A549 (cell line): ENCODE results near the gene CLSTN1. TPM values are rescaled to one million over a fixed set of nuclear protein-coding genes. Genes with fewer than 3 reads are reported as not detected.

Experiments used
- ATAC-seq, 2 experiments: fragments of 200-7000 bp in 1 of 2; fragments of >200 bp in 1 of 2; cut with Nextera tagmentation in 1 of 2; cut with Tn5 transposase in 1 of 2; 3 replicates each; pipeline versions ENCODE4 v1.8.0 to v1.9.1; 2018 to 2020; ENCODE audit warnings: mild to moderate bottlenecking in 1 of 2, moderate library complexity in 1 of 2
- CTCF ChIA-PET: fragments of 300-600 bp; sonication (Branson Sonifier 250); formaldehyde crosslinking; extraction: SDS; loops from one replicate; lab custom pipeline; 2021; ENCODE audit warnings: antibody characterized with exemption, inconsistent platforms; lab: Yijun Ruan, JAX
- POLR2A ChIA-PET: fragments of 350-600 bp; formaldehyde crosslinking; extraction: SDS; loops from one replicate; lab custom pipeline; 2021; ENCODE audit warnings: antibody characterized with exemption, inconsistent platforms; lab: Yijun Ruan, JAX
- DNase-seq, 2 experiments: peaks; one replicate each; pipeline versions ENCODE4 v3.0.0 to v3.0.0-alpha.2; 2011 to 2016; ENCODE audit warnings: low read depth in 1 of 2, low spot score in 1 of 2
- FAIRE-seq: peaks from 2 replicates; lab custom pipeline; 2011; peaks lifted over from hg19 to GRCh38; lab: Jason Lieb, UNC
- H3K27ac ChIP-seq, 2 experiments: fragments of >200 bp; sonication (Bioruptor Twin); formaldehyde crosslinking; 3 replicates each; pipeline ENCODE4 v1.5.1; 2016 to 2017
- H3K4me1 ChIP-seq: fragments of >200 bp; sonication (Bioruptor Twin); formaldehyde crosslinking; 3 replicates; pipeline ENCODE4 v1.6.1; 2016
- H3K4me2 ChIP-seq: fragments of >200 bp; sonication (Bioruptor Twin); formaldehyde crosslinking; 3 replicates; pipeline ENCODE4 v1.6.1; 2016
- H3K4me3 ChIP-seq: fragments of >200 bp; sonication (Bioruptor Twin); formaldehyde crosslinking; 3 replicates; pipeline ENCODE4 v1.5.1; 2016
- H3K9me3 ChIP-seq: fragments of >200 bp; sonication (Bioruptor Twin); formaldehyde crosslinking; 3 replicates; pipeline ENCODE4 v1.6.1; 2016
- ATOH8 ChIP-seq: fragments of 250-450 bp; sonication (Bioruptor Pico); IDR thresholded peaks from 2 replicates; pipeline ENCODE4 v1.5.0; 2020; ENCODE audit warnings: low read depth, mild to moderate bottlenecking, moderate library complexity
- CBX2 ChIP-seq: fragments of 200-600 bp; sonication (generic); IDR thresholded peaks from 2 replicates; pipeline ENCODE4 v1.6.1; 2016; ENCODE audit warnings: low read depth, mild to moderate bottlenecking, borderline replicate concordance
- CEBPB ChIP-seq, 2 experiments: fragments of >200 bp in 1 of 2; sonication (Bioruptor Twin) in 1 of 2; formaldehyde crosslinking in 1 of 2; IDR thresholded peaks; 2 replicates each; pipeline ENCODE4 v1.6.1; 2012 to 2016
- CHD4 ChIP-seq: fragments of 200-600 bp; sonication (generic); IDR thresholded peaks from 2 replicates; pipeline ENCODE4 v1.6.1; 2016; ENCODE audit warnings: antibody characterized with exemption, mild to moderate bottlenecking, borderline replicate concordance
- FOSB ChIP-seq: fragments of 250-450 bp; sonication (Bioruptor Pico); IDR thresholded peaks from 2 replicates; pipeline ENCODE4 v1.5.0; 2020; ENCODE audit warnings: mild to moderate bottlenecking, moderate library complexity
- FOSL2 ChIP-seq, 2 experiments: fragments of 450-650 bp in 1 of 2; fragments of >200 bp in 1 of 2; sonication (Bioruptor Twin) in 1 of 2; formaldehyde crosslinking; IDR thresholded peaks; 2 replicates each; pipeline versions ENCODE4 v1.5.0 to v1.6.1; 2016 to 2020; ENCODE audit warnings: mild to moderate bottlenecking in 1 of 2, moderate library complexity in 1 of 2
- HMGXB4 ChIP-seq: fragments of 250-450 bp; sonication (Bioruptor Pico); IDR thresholded peaks from 2 replicates; pipeline ENCODE4 v1.5.0; 2021; ENCODE audit warnings: mild to moderate bottlenecking, moderate library complexity, borderline replicate concordance
- JUNB ChIP-seq: fragments of >200 bp; sonication (Bioruptor Twin); formaldehyde crosslinking; IDR thresholded peaks from 2 replicates; pipeline ENCODE4 v1.6.1; 2016
- KDM1A ChIP-seq: fragments of 200-600 bp; sonication (generic); IDR thresholded peaks from 2 replicates; pipeline ENCODE4 v1.6.1; 2016; ENCODE audit warnings: low read depth, mild to moderate bottlenecking
- KDM5A ChIP-seq: fragments of 200-600 bp; sonication (generic); IDR thresholded peaks from 2 replicates; pipeline ENCODE4 v1.6.1; 2016; ENCODE audit warnings: antibody characterized with exemption, mild to moderate bottlenecking
- MYC ChIP-seq: IDR thresholded peaks from 2 replicates; pipeline ENCODE4 v1.6.1; 2012; ENCODE audit warnings: mild to moderate bottlenecking, inconsistent platforms, low read length, improper control_type of control experiment, borderline replicate concordance
- NPAS2 ChIP-seq: fragments of 250-450 bp; sonication (Bioruptor Pico); IDR thresholded peaks from 2 replicates; pipeline ENCODE4 v1.8.0; 2022; ENCODE audit warnings: mild to moderate bottlenecking, moderate library complexity, borderline replicate concordance
- NR3C1 ChIP-seq: fragments of >200 bp; sonication (Bioruptor Twin); formaldehyde crosslinking; IDR thresholded peaks from 3 replicates; pipeline ENCODE4 v1.6.1; 2017
- POLR2AphosphoS2 ChIP-seq: conservative IDR thresholded peaks from 2 replicates; pipeline ENCODE4 v1.6.1; 2012; ENCODE audit warnings: low read length, improper control_type of control experiment, inconsistent platforms
- RAD21 ChIP-seq, 2 experiments: fragments of >200 bp in 1 of 2; sonication (Bioruptor Twin) in 1 of 2; formaldehyde crosslinking in 1 of 2; IDR thresholded peaks in 1 of 2; conservative IDR thresholded peaks in 1 of 2; 2 replicates in 1 of 2; 3 replicates in 1 of 2; pipeline ENCODE4 v1.6.1; 2012 to 2018; ENCODE audit warnings: inconsistent platforms in 1 of 2
- RNF2 ChIP-seq: fragments of 200-600 bp; sonication (generic); IDR thresholded peaks from 2 replicates; pipeline ENCODE4 v1.6.1; 2016; ENCODE audit warnings: low read depth, mild to moderate bottlenecking, antibody characterized with exemption, moderate library complexity, borderline replicate concordance
- SREBF2 ChIP-seq: fragments of 450-650 bp; IDR thresholded peaks from 2 replicates; pipeline ENCODE4 v1.6.1; 2014; ENCODE audit warnings: mild to moderate bottlenecking, moderate library complexity
- TFCP2L1 ChIP-seq: fragments of 250-450 bp; sonication (Bioruptor Pico); IDR thresholded peaks from 2 replicates; pipeline ENCODE4 v1.5.0; 2021; ENCODE audit warnings: mild to moderate bottlenecking
- ZFP36 ChIP-seq: fragments of 450-650 bp; IDR thresholded peaks from 2 replicates; pipeline ENCODE4 v1.6.1; 2014; ENCODE audit warnings: borderline replicate concordance; ENCODE audit not compliant: partially characterized antibody
- WGBS: methylation state at CpG from one replicate; pipeline ENCODE4 v1.1.6; 2017; ENCODE audit errors: missing lambda C conversion rate; 5-methylcytosine and 5-hydroxymethylcytosine counted together
- polyA plus RNA-seq, 4 experiments: library from polyadenylated mRNA; depleted of rRNA in 3 of 4; stranded (reverse); fragments of >200 nt; fragmentation: RNase III in 1 of 4; extraction: RNeasy Plus Mini Kit Qiagen cat#74134 plus additional on column Dnase treatment in 1 of 4; gene quantifications; 2 replicates in 3 of 4; 3 replicates in 1 of 4; pipeline ENCODE4 v1.2.3, GENCODE V29; 2011 to 2017
- TF ChIP-seq, protein P1 (sequence below): fragments of >200 bp; sonication (Bioruptor Twin); formaldehyde crosslinking; IDR thresholded peaks from 2 replicates; pipeline ENCODE4 v1.6.1; 2016
- TF ChIP-seq, protein P2 (sequence below): fragments of >200 bp; sonication (Bioruptor Twin); formaldehyde crosslinking; IDR thresholded peaks from 3 replicates; pipeline ENCODE4 v1.6.1; 2016

Gene CLSTN1
- polyA plus RNA-seq, 2 of the 4 experiments (the other 2 are of a cell fraction): 27.3 to 56.1 TPM

- H3K4me2 ChIP-seq: no peak overlapping the region
- ChIA-PET CTCF (interaction anchor here (1.3 kb wide), 1 partner anchor 16 kb away, joined by 3 read pairs; no protein-coding TSS in a partner anchor), POLR2A (no interaction called here)
- peak overlapping the region in 1 of 2 experiments; percentile 46; a peak in 2 of 6 replicates for H3K27ac ChIP-seq
- H3K4me1 ChIP-seq: peaks cover 22% of the 10 kb centered on the region
- H3K4me3 ChIP-seq: no peak overlapping the region
- DNase-seq (no peak), ATAC-seq (no peak), FAIRE-seq (no peak)
- H3K9me3 ChIP-seq: no peaks in the 10 kb centered on the region
- no peak for TF ChIP-seq MYC
- 91% methylated on average over 3 of the region's 3 CpGs for WGBS
Observed at GRCh38 chr1:9768983-9769382, 54.8 kb downstream of the CLSTN1 start.

GRCh38 chr1:9767964-9768668, 55.6 kb downstream of the CLSTN1 start:
- no peak overlapping the region for H3K4me3 ChIP-seq
- ATAC-seq: peak; percentile 49 to 60; a peak in 4 of 6 replicates
- ChIA-PET CTCF (interaction anchor here (1.0 to 1.2 kb wide), 2 partner anchors 24 to 100 kb away, joined by 3 read pairs; no protein-coding TSS in a partner anchor), POLR2A (no interaction called here)
- TF ChIP-seq ZFP36: peak; percentile 9
- no peak for TF ChIP-seq RAD21 (conservative IDR thresholded peaks at IDR 0.05 in 1 of 2, IDR thresholded peaks at IDR 0.05 in 1 of 2)
- peaks cover 22% of the 10 kb centered on the region for H3K4me1 ChIP-seq
- H3K4me2 ChIP-seq: no peak overlapping the region
- no peak for FAIRE-seq
- H3K27ac ChIP-seq: peak overlapping the region in 1 of 2 experiments; percentile 47; a peak in 2 of 6 replicates
- WGBS: 87% methylated on average over 2 of the region's 24 CpGs
- DNase-seq: peak in 1 of 2 experiments; percentile 59
- no peaks in the 10 kb centered on the region for H3K9me3 ChIP-seq

DNA sequence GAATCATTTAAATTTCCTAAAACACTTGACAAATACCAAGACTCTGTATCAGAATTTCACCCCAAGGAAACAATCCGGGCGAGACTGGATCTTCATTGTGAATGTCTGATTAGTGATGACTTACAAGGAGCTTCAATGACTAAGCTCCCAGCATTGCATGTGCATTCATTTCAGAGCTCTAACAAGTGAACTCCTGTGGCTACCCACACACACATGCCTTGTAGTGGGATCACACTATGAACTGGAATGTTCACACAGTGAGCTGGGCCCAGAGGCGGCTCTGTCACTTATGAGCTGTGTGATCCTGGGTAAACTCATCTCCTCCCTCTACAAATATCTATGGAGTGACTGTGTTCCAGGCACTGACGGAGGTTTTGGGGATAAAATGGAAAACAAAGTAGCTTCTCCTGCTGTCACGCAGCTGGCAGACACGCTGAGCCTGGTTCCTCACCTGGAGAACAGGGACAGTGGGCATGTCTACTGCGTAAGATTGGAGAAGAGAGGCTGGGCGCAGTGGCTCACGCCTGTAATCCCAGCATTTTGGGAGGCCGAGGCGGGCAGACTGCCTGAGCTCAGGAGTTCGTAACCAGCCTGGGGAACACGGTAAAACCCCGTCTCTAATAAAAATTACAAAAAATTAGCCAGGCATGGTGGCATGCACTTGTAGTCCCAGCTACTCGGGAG, 56.9 kb downstream of the CLSTN1 start:
- peak; percentile 88 to 91 for ATAC-seq
- CTCF ChIA-PET: interaction anchor here (0.6 to 2.4 kb wide), 8 partner anchors 18 to 140 kb away, joined by 3 to 9 read pairs (median 3); no protein-coding TSS in a partner anchor
- 61% methylated on average over 15 of the region's 15 CpGs for WGBS

GRCh38 chr1:9764550-9764949, 59.2 kb downstream of the CLSTN1 start:
- no peak overlapping the region for H3K4me2 ChIP-seq
- ChIA-PET CTCF (no interaction called here), POLR2A (no interaction called here)
- no peak overlapping the region for H3K4me3 ChIP-seq
- FAIRE-seq (no peak), ATAC-seq (no peak), DNase-seq (no peak)
- peaks cover 22% of the 10 kb centered on the region for H3K4me1 ChIP-seq
- TF ChIP-seq RAD21 (conservative IDR thresholded peaks at IDR 0.05 in 1 of 2, IDR thresholded peaks at IDR 0.05 in 1 of 2): no peak
- TF ChIP-seq CHD4: no peak
- no peak for TF ChIP-seq KDM5A
- no peak for TF ChIP-seq TFCP2L1
- TF ChIP-seq, protein P1, sequence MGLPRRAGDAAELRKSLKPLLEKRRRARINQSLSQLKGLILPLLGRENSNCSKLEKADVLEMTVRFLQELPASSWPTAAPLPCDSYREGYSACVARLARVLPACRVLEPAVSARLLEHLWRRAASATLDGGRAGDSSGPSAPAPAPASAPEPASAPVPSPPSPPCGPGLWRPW: no peak
- TF ChIP-seq CBX2: no peak
- no peak for TF ChIP-seq SREBF2
- no peak for TF ChIP-seq KDM1A
- TF ChIP-seq ZFP36: no peak
- no peak for TF ChIP-seq POLR2AphosphoS2
- TF ChIP-seq FOSB (CRISPR knock-in tag): no peak
- no peak for TF ChIP-seq NPAS2 (CRISPR knock-in tag)
- TF ChIP-seq, protein P2, sequence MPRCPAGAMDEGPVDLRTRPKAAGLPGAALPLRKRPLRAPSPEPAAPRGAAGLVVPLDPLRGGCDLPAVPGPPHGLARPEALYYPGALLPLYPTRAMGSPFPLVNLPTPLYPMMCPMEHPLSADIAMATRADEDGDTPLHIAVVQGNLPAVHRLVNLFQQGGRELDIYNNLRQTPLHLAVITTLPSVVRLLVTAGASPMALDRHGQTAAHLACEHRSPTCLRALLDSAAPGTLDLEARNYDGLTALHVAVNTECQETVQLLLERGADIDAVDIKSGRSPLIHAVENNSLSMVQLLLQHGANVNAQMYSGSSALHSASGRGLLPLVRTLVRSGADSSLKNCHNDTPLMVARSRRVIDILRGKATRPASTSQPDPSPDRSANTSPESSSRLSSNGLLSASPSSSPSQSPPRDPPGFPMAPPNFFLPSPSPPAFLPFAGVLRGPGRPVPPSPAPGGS: no peak
- TF ChIP-seq ATOH8 (CRISPR knock-in tag): no peak
- TF ChIP-seq MYC: no peak
- TF ChIP-seq HMGXB4: no peak
- no peak for TF ChIP-seq NR3C1
- TF ChIP-seq CEBPB (IDR thresholded peaks at IDR 0.05): no peak
- no peak for TF ChIP-seq FOSL2 (IDR thresholded peaks at IDR 0.05)
- no peak for TF ChIP-seq FOSL2 (CRISPR knock-in tag; IDR thresholded peaks at IDR 0.05)
- 95% methylated on average over 3 of the region's 3 CpGs for WGBS
- H3K9me3 ChIP-seq: no peaks in the 10 kb centered on the region
- no peak overlapping the region for H3K27ac ChIP-seq

More for the DNA sequence above, 56.9 kb downstream of the CLSTN1 start:
- no peaks in the 10 kb centered on the region for H3K9me3 ChIP-seq
- no peak for TF ChIP-seq JUNB
- TF ChIP-seq RNF2: no peak
- TF ChIP-seq FOSL2 (IDR thresholded peaks at IDR 0.05): 0 out of 2 replicates have a peak, but pooled peaks have one; percentile 27
- TF ChIP-seq FOSL2 (CRISPR knock-in tag; IDR thresholded peaks at IDR 0.05): peak; percentile 65
- H3K4me1 ChIP-seq: peaks cover 22% of the 10 kb centered on the region
- peak overlapping the region; percentile 14 to 81; a peak in 3 of 6 replicates for H3K27ac ChIP-seq
- no peak overlapping the region for H3K4me3 ChIP-seq
- peak overlapping the region; percentile 4 for H3K4me2 ChIP-seq
- POLR2A ChIA-PET: no interaction called here
- FAIRE-seq: no peak
- DNase-seq: peak; percentile 55 to 81
